GM23338 (cell line): ENCODE results near the gene CCDC92. TPM values are rescaled to one million over a fixed set of nuclear protein-coding genes. Genes with fewer than 3 reads are reported as not detected.

Experiments
- ATAC-seq: fragments of 200-7000 bp; cut with Tn5 transposase; 3 replicates; pipeline ENCODE4 v1.9.1; 2020
- DNase-seq: peaks from one replicate; pipeline ENCODE4 v3.0.0-alpha.2; 2015; ENCODE audit warnings: low spot score
- H2AFZ ChIP-seq: fragments of 200-600 bp; sonication (generic); 2 replicates; pipeline ENCODE4 v1.8.0; 2016; ENCODE audit warnings: antibody characterized with exemption, mild to moderate bottlenecking, moderate library complexity
- H3F3A ChIP-seq: fragments of 200-600 bp; sonication (generic); replicated peaks from 2 replicates; pipeline ENCODE4 v1.8.0; 2017; ENCODE audit warnings: antibody characterized with exemption, mixed run types, low read depth
- H3K27ac ChIP-seq: fragments of 200-600 bp; sonication (generic); 2 replicates; pipeline ENCODE4 v1.6.1; 2016; ENCODE audit warnings: low read depth
- H3K27me3 ChIP-seq: fragments of 200-600 bp; sonication (generic); 2 replicates; pipeline ENCODE4 v1.8.0; 2016; ENCODE audit warnings: mild to moderate bottlenecking, mixed run types, moderate library complexity; ENCODE audit not compliant: insufficient read depth
- H3K36me3 ChIP-seq: fragments of 200-600 bp; sonication (generic); 2 replicates; pipeline ENCODE4 v1.8.0; 2016; ENCODE audit warnings: mild to moderate bottlenecking; ENCODE audit not compliant: insufficient read depth
- H3K4me1 ChIP-seq: fragments of 200-600 bp; sonication (generic); 2 replicates; pipeline ENCODE4 v1.8.0; 2016; ENCODE audit warnings: mild to moderate bottlenecking, moderate library complexity; ENCODE audit not compliant: insufficient read depth
- H3K4me2 ChIP-seq: fragments of 200-600 bp; sonication (generic); 2 replicates; pipeline ENCODE4 v1.7.1; 2017; ENCODE audit warnings: mixed run types
- H3K4me3 ChIP-seq: fragments of 200-600 bp; sonication (generic); 2 replicates; pipeline ENCODE4 v1.6.1; 2016; ENCODE audit warnings: mixed run types
- H3K79me2 ChIP-seq: fragments of 200-600 bp; sonication (generic); replicated peaks from 2 replicates; pipeline ENCODE4 v1.8.0; 2017; ENCODE audit warnings: mild to moderate bottlenecking; ENCODE audit not compliant: insufficient read depth
- H3K9me2 ChIP-seq: fragments of 200-600 bp; sonication (generic); 2 replicates; pipeline ENCODE4 v1.8.0; 2017; ENCODE audit not compliant: insufficient read depth
- H4K20me1 ChIP-seq: fragments of 200-600 bp; sonication (generic); replicated peaks from 2 replicates; pipeline ENCODE4 v1.8.0; 2017; ENCODE audit warnings: mild to moderate bottlenecking; ENCODE audit not compliant: insufficient read depth
- H3K27ac Mint-ChIP-seq: 2 replicates; pipeline ENCODE4 v1.8.0; 2020; ENCODE audit warnings: inconsistent platforms, mild to moderate bottlenecking, moderate library complexity, mixed read lengths
- H3K27me3 Mint-ChIP-seq: 3 replicates; pipeline ENCODE4 v1.8.0; 2022; ENCODE audit warnings: low read depth, mild to moderate bottlenecking, moderate library complexity, mixed read lengths, inconsistent platforms; ENCODE audit not compliant: insufficient read depth, poor library complexity
- H3K36me3 Mint-ChIP-seq: 3 replicates; pipeline ENCODE4 v1.8.0; 2021; ENCODE audit warnings: low read depth, mild to moderate bottlenecking, inconsistent platforms, moderate library complexity, mixed read lengths
- H3K4me1 Mint-ChIP-seq: 3 replicates; pipeline ENCODE4 v1.8.0; 2020; ENCODE audit warnings: mild to moderate bottlenecking, inconsistent platforms, mixed read lengths
- H3K4me3 Mint-ChIP-seq: 3 replicates; pipeline ENCODE4 v1.8.0; 2021; ENCODE audit warnings: moderate library complexity, mild to moderate bottlenecking, inconsistent platforms, mixed read lengths
- H3K9me3 Mint-ChIP-seq: 3 replicates; pipeline ENCODE4 v1.8.0; 2020; ENCODE audit warnings: moderate library complexity, mild to moderate bottlenecking, inconsistent platforms, mixed read lengths
- CREB1 ChIP-seq: fragments of 250-450 bp; sonication (Bioruptor Pico); IDR thresholded peaks from 2 replicates; pipeline ENCODE4 v1.5.0; 2020; ENCODE audit warnings: low read depth, mild to moderate bottlenecking, moderate library complexity
- EZH2 ChIP-seq: fragments of 200-600 bp; sonication (generic); IDR thresholded peaks from one replicate; pipeline ENCODE4 v1.8.0; 2017; ENCODE audit warnings: antibody characterized with exemption, mild to moderate bottlenecking, low read depth; ENCODE audit not compliant: unreplicated experiment
- EZH2phosphoT487 ChIP-seq: fragments of 200-600 bp; sonication (generic); IDR thresholded peaks from one replicate; pipeline ENCODE4 v1.8.1; 2018; ENCODE audit warnings: antibody characterized with exemption; ENCODE audit not compliant: unreplicated experiment
- JUNB ChIP-seq: IDR thresholded peaks from one replicate; pipeline ENCODE4 v1.6.1; 2016; ENCODE audit warnings: antibody characterized with exemption; ENCODE audit not compliant: unreplicated experiment
- NANOG ChIP-seq: IDR thresholded peaks from 2 replicates; pipeline ENCODE4 v1.6.1; 2016; ENCODE audit warnings: antibody characterized with exemption, borderline replicate concordance
- POLR2AphosphoS5 ChIP-seq: IDR thresholded peaks from 2 replicates; pipeline ENCODE4 v1.6.1; 2016; ENCODE audit warnings: antibody characterized with exemption, low read depth
- STAT1 ChIP-seq: IDR thresholded peaks from one replicate; pipeline ENCODE4 v1.6.1; 2016; ENCODE audit warnings: antibody characterized with exemption; ENCODE audit not compliant: unreplicated experiment
- ZNF114 ChIP-seq: fragments of 250-450 bp; sonication (Bioruptor Pico); IDR thresholded peaks from 2 replicates; pipeline ENCODE4 v1.5.0; 2020; ENCODE audit warnings: mild to moderate bottlenecking, moderate library complexity
- ZNF331 ChIP-seq: fragments of 250-450 bp; sonication (Bioruptor Pico); IDR thresholded peaks from 2 replicates; pipeline ENCODE4 v1.5.0; 2020; ENCODE audit warnings: low read depth, mild to moderate bottlenecking, moderate library complexity
- polyA plus RNA-seq: library from polyadenylated mRNA; unstranded; fragments of >200 nt; fragmentation: Nextera tagmentation; extraction: Ambion mirVana; gene quantifications from 2 replicates; pipeline ENCODE4 v1.2.1, GENCODE V29; 2016
- total RNA-seq: library from RNA; depleted of rRNA; stranded (reverse); fragments of >200 nt; shearing (Covaris generic); gene quantifications from 2 replicates; pipeline ENCODE4 v1.2.3, GENCODE V29; 2014
- TF ChIP-seq, protein P1 (sequence below): fragments of 250-450 bp; sonication (Bioruptor Pico); IDR thresholded peaks from 2 replicates; pipeline ENCODE4 v1.5.0; 2020; ENCODE audit warnings: mild to moderate bottlenecking, moderate library complexity
- TF ChIP-seq, protein P2 (sequence below), 2 experiments: fragments of 200-600 bp in 1 of 2; sonication (generic) in 1 of 2; conservative IDR thresholded peaks; 2 replicates each; pipeline versions ENCODE4 v1.5.1 to v1.6.1; 2016 to 2017; ENCODE audit warnings: antibody characterized with exemption in 2 of 2, low read depth in 2 of 2, mild to moderate bottlenecking in 2 of 2, moderate library complexity in 1 of 2
- TF ChIP-seq, protein P3 (sequence below): IDR thresholded peaks from one replicate; pipeline ENCODE4 v1.6.1; 2018; ENCODE audit warnings: antibody characterized with exemption; ENCODE audit not compliant: unreplicated experiment
- TF ChIP-seq, protein P4 (sequence below): IDR thresholded peaks from 2 replicates; pipeline ENCODE4 v1.6.1; 2016; ENCODE audit warnings: antibody characterized with exemption

Gene CCDC92
- total and polyA plus RNA-seq, 2 experiments from 2014 or later = 0.08 to 0.31 TPM

DNA sequence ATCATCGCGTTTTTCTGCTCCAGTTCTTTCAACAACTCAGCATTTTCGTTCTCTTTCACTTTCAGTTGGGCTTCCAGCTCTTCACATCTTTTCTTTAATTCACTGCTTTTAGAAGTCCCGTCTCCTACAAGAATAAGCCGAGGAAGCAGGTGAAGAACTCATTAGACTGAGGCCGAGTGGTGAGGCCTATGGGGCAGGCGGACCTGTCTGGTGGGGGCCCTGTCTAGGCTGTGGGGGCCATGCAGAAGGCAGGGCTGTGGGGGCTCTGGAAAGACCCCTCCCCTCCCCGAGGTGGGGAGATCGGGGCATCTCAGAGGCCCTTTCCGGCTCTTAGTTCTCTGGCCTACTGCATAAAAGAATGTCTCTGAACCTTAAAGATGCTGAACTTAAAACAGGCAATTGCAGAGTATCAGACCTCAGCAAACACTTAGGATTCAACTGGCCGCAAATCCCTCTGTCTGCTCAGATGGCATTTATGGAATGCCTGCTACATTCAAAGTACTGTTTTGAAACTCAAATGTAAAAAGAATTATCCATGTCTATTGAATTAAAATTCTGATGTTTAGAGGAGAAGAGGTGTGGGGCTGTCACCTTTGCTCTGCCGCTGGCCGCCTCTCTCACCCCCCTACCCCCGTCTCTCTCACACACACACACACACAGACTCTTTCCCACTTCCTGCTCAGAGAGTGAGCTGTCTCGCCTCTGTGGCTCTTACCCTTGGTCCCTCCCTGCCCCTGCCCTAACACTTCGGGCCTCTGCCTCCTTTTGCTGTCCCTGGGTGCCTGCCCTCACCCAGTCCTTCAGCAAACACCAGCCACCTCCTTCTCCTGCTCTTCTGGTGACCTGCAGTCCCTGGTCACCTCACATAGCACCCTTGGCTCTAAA, 34.7 kb downstream of the CCDC92 start:
- TF ChIP-seq, protein P1, sequence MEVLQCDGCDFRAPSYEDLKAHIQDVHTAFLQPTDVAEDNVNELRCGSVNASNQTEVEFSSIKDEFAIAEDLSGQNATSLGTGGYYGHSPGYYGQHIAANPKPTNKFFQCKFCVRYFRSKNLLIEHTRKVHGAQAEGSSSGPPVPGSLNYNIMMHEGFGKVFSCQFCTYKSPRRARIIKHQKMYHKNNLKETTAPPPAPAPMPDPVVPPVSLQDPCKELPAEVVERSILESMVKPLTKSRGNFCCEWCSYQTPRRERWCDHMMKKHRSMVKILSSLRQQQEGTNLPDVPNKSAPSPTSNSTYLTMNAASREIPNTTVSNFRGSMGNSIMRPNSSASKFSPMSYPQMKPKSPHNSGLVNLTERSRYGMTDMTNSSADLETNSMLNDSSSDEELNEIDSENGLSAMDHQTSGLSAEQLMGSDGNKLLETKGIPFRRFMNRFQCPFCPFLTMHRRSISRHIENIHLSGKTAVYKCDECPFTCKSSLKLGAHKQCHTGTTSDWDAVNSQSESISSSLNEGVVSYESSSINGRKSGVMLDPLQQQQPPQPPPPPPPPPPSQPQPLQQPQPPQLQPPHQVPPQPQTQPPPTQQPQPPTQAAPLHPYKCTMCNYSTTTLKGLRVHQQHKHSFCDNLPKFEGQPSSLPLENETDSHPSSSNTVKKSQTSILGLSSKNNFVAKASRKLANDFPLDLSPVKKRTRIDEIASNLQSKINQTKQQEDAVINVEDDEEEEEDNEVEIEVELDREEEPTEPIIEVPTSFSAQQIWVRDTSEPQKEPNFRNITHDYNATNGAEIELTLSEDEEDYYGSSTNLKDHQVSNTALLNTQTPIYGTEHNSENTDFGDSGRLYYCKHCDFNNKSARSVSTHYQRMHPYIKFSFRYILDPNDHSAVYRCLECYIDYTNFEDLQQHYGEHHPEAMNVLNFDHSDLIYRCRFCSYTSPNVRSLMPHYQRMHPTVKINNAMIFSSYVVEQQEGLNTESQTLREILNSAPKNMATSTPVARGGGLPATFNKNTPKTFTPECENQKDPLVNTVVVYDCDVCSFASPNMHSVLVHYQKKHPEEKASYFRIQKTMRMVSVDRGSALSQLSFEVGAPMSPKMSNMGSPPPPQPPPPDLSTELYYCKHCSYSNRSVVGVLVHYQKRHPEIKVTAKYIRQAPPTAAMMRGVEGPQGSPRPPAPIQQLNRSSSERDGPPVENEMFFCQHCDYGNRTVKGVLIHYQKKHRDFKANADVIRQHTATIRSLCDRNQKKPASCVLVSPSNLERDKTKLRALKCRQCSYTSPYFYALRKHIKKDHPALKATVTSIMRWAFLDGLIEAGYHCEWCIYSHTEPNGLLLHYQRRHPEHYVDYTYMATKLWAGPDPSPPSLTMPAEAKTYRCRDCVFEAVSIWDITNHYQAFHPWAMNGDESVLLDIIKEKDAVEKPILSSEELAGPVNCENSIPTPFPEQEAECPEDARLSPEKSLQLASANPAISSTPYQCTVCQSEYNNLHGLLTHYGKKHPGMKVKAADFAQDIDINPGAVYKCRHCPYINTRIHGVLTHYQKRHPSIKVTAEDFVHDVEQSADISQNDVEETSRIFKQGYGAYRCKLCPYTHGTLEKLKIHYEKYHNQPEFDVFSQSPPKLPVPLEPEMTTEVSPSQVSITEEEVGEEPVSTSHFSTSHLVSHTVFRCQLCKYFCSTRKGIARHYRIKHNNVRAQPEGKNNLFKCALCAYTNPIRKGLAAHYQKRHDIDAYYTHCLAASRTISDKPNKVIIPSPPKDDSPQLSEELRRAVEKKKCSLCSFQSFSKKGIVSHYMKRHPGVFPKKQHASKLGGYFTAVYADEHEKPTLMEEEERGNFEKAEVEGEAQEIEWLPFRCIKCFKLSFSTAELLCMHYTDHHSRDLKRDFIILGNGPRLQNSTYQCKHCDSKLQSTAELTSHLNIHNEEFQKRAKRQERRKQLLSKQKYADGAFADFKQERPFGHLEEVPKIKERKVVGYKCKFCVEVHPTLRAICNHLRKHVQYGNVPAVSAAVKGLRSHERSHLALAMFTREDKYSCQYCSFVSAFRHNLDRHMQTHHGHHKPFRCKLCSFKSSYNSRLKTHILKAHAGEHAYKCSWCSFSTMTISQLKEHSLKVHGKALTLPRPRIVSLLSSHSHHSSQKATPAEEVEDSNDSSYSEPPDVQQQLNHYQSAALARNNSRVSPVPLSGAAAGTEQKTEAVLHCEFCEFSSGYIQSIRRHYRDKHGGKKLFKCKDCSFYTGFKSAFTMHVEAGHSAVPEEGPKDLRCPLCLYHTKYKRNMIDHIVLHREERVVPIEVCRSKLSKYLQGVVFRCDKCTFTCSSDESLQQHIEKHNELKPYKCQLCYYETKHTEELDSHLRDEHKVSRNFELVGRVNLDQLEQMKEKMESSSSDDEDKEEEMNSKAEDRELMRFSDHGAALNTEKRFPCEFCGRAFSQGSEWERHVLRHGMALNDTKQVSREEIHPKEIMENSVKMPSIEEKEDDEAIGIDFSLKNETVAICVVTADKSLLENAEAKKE (CRISPR knock-in tag) = no peak
- no peak for TF ChIP-seq POLR2AphosphoS5
- no peak for TF ChIP-seq EZH2
- TF ChIP-seq ZNF331 (CRISPR knock-in tag) = no peak
- no peak for TF ChIP-seq NANOG
- TF ChIP-seq, protein P2, sequence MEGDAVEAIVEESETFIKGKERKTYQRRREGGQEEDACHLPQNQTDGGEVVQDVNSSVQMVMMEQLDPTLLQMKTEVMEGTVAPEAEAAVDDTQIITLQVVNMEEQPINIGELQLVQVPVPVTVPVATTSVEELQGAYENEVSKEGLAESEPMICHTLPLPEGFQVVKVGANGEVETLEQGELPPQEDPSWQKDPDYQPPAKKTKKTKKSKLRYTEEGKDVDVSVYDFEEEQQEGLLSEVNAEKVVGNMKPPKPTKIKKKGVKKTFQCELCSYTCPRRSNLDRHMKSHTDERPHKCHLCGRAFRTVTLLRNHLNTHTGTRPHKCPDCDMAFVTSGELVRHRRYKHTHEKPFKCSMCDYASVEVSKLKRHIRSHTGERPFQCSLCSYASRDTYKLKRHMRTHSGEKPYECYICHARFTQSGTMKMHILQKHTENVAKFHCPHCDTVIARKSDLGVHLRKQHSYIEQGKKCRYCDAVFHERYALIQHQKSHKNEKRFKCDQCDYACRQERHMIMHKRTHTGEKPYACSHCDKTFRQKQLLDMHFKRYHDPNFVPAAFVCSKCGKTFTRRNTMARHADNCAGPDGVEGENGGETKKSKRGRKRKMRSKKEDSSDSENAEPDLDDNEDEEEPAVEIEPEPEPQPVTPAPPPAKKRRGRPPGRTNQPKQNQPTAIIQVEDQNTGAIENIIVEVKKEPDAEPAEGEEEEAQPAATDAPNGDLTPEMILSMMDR (conservative IDR thresholded peaks at IDR 0.05; ENCODE audit: low read depth in 2 of 2) = no peak
- no peak for TF ChIP-seq EZH2phosphoT487
- no peak for TF ChIP-seq CREB1 (CRISPR knock-in tag)
- TF ChIP-seq, protein P3, sequence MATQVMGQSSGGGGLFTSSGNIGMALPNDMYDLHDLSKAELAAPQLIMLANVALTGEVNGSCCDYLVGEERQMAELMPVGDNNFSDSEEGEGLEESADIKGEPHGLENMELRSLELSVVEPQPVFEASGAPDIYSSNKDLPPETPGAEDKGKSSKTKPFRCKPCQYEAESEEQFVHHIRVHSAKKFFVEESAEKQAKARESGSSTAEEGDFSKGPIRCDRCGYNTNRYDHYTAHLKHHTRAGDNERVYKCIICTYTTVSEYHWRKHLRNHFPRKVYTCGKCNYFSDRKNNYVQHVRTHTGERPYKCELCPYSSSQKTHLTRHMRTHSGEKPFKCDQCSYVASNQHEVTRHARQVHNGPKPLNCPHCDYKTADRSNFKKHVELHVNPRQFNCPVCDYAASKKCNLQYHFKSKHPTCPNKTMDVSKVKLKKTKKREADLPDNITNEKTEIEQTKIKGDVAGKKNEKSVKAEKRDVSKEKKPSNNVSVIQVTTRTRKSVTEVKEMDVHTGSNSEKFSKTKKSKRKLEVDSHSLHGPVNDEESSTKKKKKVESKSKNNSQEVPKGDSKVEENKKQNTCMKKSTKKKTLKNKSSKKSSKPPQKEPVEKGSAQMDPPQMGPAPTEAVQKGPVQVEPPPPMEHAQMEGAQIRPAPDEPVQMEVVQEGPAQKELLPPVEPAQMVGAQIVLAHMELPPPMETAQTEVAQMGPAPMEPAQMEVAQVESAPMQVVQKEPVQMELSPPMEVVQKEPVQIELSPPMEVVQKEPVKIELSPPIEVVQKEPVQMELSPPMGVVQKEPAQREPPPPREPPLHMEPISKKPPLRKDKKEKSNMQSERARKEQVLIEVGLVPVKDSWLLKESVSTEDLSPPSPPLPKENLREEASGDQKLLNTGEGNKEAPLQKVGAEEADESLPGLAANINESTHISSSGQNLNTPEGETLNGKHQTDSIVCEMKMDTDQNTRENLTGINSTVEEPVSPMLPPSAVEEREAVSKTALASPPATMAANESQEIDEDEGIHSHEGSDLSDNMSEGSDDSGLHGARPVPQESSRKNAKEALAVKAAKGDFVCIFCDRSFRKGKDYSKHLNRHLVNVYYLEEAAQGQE = no peak
- no peak for TF ChIP-seq JUNB
- TF ChIP-seq ZNF114 = no peak
- TF ChIP-seq, protein P4, sequence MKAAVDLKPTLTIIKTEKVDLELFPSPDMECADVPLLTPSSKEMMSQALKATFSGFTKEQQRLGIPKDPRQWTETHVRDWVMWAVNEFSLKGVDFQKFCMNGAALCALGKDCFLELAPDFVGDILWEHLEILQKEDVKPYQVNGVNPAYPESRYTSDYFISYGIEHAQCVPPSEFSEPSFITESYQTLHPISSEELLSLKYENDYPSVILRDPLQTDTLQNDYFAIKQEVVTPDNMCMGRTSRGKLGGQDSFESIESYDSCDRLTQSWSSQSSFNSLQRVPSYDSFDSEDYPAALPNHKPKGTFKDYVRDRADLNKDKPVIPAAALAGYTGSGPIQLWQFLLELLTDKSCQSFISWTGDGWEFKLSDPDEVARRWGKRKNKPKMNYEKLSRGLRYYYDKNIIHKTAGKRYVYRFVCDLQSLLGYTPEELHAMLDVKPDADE = no peak
- no peak for TF ChIP-seq STAT1
- ATAC-seq (no peak; the same call in 2 of the 3 replicates), DNase-seq (no peak)
- H3F3A ChIP-seq = no peaks in the 10 kb centered on the region
- peaks cover 14% of the 10 kb centered on the region for H3K9me3 Mint-ChIP-seq
- no peaks in the 10 kb centered on the region for H4K20me1 ChIP-seq
- no peaks in the 10 kb centered on the region for H3K9me2 ChIP-seq
- H3K36me3 Mint-ChIP-seq = peaks cover 2% of the 10 kb centered on the region; the same call in 1 of the 3 replicates
- H2AFZ ChIP-seq = no peak overlapping the region
- no peak overlapping the region for H3K4me2 ChIP-seq
- no peak overlapping the region for H3K4me3 ChIP-seq
- no peak overlapping the region for H3K27ac Mint-ChIP-seq
- no peaks in the 10 kb centered on the region for H3K27me3 ChIP-seq
- H3K4me1 ChIP-seq = no peaks in the 10 kb centered on the region
- H3K4me3 Mint-ChIP-seq = no peak overlapping the region
- H3K79me2 ChIP-seq = no peaks in the 10 kb centered on the region
- H3K4me1 Mint-ChIP-seq = peaks cover 3% of the 10 kb centered on the region
- H3K36me3 ChIP-seq = no peaks in the 10 kb centered on the region; the same call in 1 of the 2 replicates
- no peak overlapping the region for H3K27ac ChIP-seq
- peaks cover 10% of the 10 kb centered on the region for H3K27me3 Mint-ChIP-seq
